Motor neuron (in vitro differentiated cells): ENCODE results near the gene BTBD19. TPM values are rescaled to one million over a fixed set of nuclear protein-coding genes. Genes with fewer than 3 reads are reported as not detected.

Experiments
- ATAC-seq, 8 experiments: fragments of 200-7000 bp; cut with Tn5 transposase; replicated peaks in 6 of 8; 2 replicates each; pipeline ENCODE4 v1.8.0; 2021; ENCODE audit warnings: mild to moderate bottlenecking in 8 of 8, moderate library complexity in 8 of 8
- H3K27ac ChIP-seq, 2 donors: fragments of 250-450 bp; sonication (Bioruptor Pico); 2 replicates each; pipeline ENCODE4 v1.9.0; 2021; ENCODE audit warnings: antibody characterized with exemption in 2 of 2, mild to moderate bottlenecking in 2 of 2, moderate library complexity in 1 of 2
- H3K4me1 ChIP-seq, 2 donors: fragments of 250-450 bp; sonication (Bioruptor Pico); replicated peaks in 1 of 2; 2 replicates each; pipeline ENCODE4 v1.6.1; 2021; ENCODE audit warnings: antibody characterized with exemption in 2 of 2, mild to moderate bottlenecking in 2 of 2, moderate library complexity in 1 of 2
- H3K4me3 ChIP-seq, 5 donors: fragments of 250-450 bp; sonication (Bioruptor Pico); 2 replicates each; pipeline ENCODE4 v1.9.0; 2021; ENCODE audit warnings: antibody characterized with exemption in 5 of 5, mild to moderate bottlenecking in 5 of 5, moderate library complexity in 4 of 5
- WGBS, 10 experiments: fragments of 450-650 bp; shearing (Covaris generic); methylation state at CpG; one replicate each; pipeline ENCODE4 v1.0.0; 2022; 5-methylcytosine and 5-hydroxymethylcytosine counted together
- in situ Hi-C, 9 experiments: fragments of 400-800 bp; cut with MboI; loops; one replicate each; pipeline ENCODE4 v1.15.0; 2021; ENCODE audit warnings: low sequenced_read_pairs in 9 of 9, low pct_unique_long_range_greater_than_20kb in 2 of 9; ENCODE audit not compliant: unreplicated experiment in 9 of 9
- total RNA-seq, 8 experiments: library from RNA; unstranded; fragments of 300-600 nt; gene quantifications; 2 replicates each; pipeline versions ENCODE4 v1.2.3 to v1.2.4, GENCODE V29; 2022

BTBD19 gene
- total RNA-seq, 8 experiments from 2014 or later = 0.60 to 18.5 (median 6.0) TPM

DNA sequence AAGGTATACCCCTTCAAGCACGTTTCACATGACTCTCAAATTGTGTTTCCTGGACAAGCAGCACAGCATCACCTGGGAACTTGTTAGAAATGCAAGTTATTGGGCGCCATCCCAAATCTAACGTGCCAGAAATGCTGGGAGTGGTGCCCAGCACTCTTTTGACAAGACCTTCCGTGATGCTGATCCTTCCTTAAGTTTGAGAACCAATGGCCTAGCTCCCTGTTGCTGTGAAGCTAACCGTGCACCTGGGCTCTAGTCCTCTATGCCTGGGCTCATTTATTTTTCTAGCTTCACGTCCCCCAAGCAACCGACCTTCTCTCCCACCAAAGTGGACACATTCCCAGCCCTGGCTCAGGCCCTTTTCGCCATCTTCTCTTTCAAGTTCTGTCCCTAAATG lies 24.6 kb upstream of the BTBD19 start:
- Histone ChIP-seq H3K4me3 (peak overlapping the region in 1 of 5 donors; percentile 10), H3K4me1 (peaks cover 20 to 28% of the 10 kb centered on the region in 2 donors), H3K27ac (no peak overlapping the region)
- peak in 1 of 8 experiments; percentile 2 for ATAC-seq
- in situ Hi-C loops = no loop called here
- whole genome bisulfite sequencing, 10 experiments = 62 to 92% (median 82%) methylated on average over 2 to 8 of the region's 8 CpGs; no CpG with 5 or more reads in 2 of the 10 experiments

DNA sequence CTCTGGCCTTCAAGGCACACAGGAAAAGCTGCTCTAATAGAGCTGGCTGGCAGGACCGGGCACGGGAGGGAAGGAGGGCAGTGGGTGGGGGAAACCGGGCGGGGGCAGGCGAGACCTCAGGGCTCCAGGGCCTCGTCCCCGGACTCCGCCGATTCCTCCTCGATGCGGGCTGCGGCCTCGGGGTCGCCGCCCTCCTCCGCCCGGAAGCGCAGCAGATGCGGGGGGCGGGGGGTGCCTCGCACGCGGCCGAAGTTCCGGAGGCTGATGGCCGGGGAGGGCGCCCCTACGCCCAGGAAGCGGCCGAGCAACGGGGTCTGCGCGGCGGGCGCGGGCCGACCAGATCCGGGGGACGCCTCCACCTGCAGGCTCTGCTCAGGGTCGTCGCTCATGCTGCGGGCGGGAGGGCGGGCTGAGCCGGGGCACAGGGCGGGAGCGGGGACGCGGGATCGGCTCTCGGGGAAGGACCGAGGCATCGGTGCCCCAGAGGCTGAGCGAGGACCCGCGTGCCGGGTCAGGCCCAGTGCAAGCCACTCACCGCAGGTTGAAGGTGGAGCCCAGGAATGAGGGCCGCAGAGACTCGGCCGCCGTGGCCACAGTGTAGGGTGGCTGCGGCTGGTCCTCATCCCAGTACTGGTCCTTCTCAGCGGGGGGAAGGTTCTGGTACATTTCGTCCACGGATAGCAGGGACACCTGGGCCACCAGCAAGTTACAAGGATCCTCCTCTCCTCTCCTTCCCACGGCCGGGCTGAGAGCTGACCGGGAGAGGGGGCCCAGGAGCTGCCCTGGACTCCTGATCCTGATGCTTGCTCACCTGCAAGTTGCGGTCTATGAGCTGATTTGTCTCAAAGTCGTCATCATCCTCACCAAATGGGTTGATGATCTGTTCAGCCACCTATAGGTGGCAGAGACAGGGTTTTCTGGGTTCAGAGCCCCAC lies 24.0 kb upstream of the BTBD19 start:
- peak; percentile 4 to 42 (median 22) for ATAC-seq
- 0 to 83% (median 40%) methylated on average over 2 to 19 of the region's 71 CpGs; no CpG with 5 or more reads in 4 of the 10 experiments for WGBS, 10 experiments
- Histone ChIP-seq H3K4me3 (peak overlapping the region in 3 of 5 donors; percentile 7 to 16 (median 10)), H3K27ac (no peak overlapping the region), H3K4me1 (peaks cover 20 to 28% of the 10 kb centered on the region in 2 donors)
- in situ Hi-C loops = no loop called here

DNA sequence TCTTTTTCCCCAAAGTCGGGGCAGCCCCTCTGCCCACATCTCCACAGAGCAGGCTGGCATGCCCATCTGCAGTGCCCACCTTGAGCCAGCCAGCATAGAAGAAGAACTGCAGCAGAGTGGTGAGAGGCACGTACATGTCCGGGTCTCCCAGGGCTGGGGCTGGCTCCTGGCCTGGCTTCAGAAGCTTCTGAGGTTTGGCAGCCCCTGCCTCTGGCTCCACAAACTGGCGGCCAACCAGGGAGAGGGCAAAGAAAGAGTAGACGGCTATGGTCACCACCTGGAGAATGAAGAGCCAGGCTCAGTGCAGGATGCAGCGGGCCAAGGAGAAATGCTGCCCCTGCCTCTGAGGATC lies 23.3 kb upstream of the BTBD19 start:
- no peak overlapping the region for H3K4me3 ChIP-seq
- no peak for ATAC-seq

DNA sequence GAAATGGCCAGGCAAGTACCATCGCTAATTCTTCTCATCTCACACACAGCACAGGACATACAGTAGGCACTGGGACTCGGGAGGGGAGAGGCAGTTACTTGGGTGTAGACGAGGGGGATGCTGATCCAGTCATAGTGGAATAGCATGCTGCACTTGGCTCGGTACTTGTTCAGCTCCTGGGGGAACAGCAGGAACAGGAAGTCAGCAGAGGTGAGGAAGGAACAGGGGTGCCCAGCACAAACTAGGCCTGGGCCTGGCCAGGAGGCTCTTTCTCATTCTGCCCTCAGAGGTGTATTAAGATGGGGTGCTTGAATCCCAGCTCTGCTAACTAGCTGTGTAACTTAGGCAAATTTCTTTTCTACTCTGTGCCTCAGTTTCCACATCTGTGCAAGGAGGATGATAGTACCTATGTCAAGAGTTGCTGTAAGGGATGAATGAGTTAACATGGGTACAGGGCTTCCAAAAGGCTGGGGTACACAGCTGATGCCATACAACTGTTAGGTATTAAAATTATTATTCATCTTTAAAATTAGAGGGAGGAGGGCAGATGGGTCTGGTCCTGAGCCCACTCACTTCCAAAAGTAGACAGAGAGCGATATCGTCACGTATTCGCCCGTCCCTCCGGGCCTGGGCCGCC lies 22.7 kb upstream of the BTBD19 start:
- 31 to 80% (median 49%) methylated on average over 2 to 7 of the region's 11 CpGs; no CpG with 5 or more reads in 4 of the 10 experiments for WGBS, 10 experiments
- in situ Hi-C loops = no loop called here
- ATAC-seq = no peak

More for the DNA sequence above, 23.3 kb upstream of the BTBD19 start:
- WGBS, 10 experiments = 67 to 100% (median 100%) methylated on average over 1 to 3 of the region's 6 CpGs; no CpG with 5 or more reads in 6 of the 10 experiments
- peaks cover 20 to 28% of the 10 kb centered on the region in 2 donors for H3K4me1 ChIP-seq
- in situ Hi-C loops = no loop called here
- no peak overlapping the region for H3K27ac ChIP-seq

DNA sequence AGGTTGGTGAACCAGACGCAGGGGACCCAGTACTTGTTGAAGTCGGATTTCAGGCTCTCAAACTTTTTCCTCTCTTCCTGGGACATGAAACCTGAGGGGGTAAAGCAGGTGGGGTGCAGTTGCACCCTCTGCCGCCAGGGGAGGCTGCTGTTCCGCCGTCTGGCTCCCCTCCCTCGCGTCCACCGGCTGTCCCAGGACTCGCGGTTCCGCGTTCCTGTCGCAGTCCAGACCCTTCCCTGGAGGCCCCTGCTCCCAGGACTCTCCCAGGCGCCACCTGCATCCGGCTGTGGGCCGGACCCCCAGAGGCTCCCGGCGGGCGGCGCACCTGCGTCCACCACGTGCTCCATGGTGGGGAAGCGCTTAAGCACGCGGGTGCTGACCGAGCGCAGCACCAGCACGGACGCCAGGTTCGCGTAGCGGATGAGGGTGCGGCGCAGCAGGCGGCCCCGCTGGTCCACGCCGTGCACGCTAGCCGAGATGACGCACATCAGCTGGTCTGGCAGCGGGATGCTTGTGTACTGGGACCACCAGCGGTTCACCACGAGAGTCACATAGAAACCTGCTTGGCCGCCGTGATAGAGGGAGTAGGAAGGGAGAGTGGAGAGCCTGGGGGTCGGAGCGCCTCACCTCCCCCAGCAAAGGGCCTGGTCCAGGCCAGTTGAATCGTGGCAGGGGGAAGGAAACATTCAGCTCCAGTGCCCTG lies 22.0 kb upstream of the BTBD19 start:
- H3K4me1 ChIP-seq = peaks cover 25 to 28% of the 10 kb centered on the region in 2 donors
- peak; percentile 69 to 89 (median 82) for ATAC-seq
- 0 to 67% (median 17%) methylated on average over 1 to 43 of the region's 49 CpGs; no CpG with 5 or more reads in 3 of the 10 experiments for WGBS, 10 experiments
- H3K4me3 ChIP-seq = peak overlapping the region in 4 of 5 donors; percentile 5 to 26 (median 17)
- in situ Hi-C loops = no loop called here
- no peak overlapping the region for H3K27ac ChIP-seq

More for the DNA sequence above, 22.7 kb upstream of the BTBD19 start:
- H3K27ac ChIP-seq = no peak overlapping the region
- H3K4me1 ChIP-seq = peaks cover 20 to 28% of the 10 kb centered on the region in 2 donors
- H3K4me3 ChIP-seq = no peak overlapping the region

- H3K27ac ChIP-seq = no peak overlapping the region
- H3K4me1 ChIP-seq = peaks cover 26 to 28% of the 10 kb centered on the region in 2 donors
- in situ Hi-C loops = no loop called here
- 0 to 100% (median 86%) methylated on average over 1 to 8 of the region's 9 CpGs; no CpG with 5 or more reads in 4 of the 10 experiments for WGBS, 10 experiments
- no peak for ATAC-seq
- H3K4me3 ChIP-seq = no peak overlapping the region
These were observed 21.4 kb upstream of the BTBD19 start for GRCh38 chr1:44786841-44787426.

- in situ Hi-C loops = no loop called here
- no peak overlapping the region for H3K27ac ChIP-seq
- 89 to 100% (median 95%) methylated on average over 1 to 8 of the region's 10 CpGs; no CpG with 5 or more reads in 5 of the 10 experiments for WGBS, 10 experiments
- H3K4me1 ChIP-seq = peaks cover 26 to 28% of the 10 kb centered on the region in 2 donors
- ATAC-seq = no peak
- no peak overlapping the region for H3K4me3 ChIP-seq
These were observed 20.8 kb upstream of the BTBD19 start for GRCh38 chr1:44787506-44787905.

DNA sequence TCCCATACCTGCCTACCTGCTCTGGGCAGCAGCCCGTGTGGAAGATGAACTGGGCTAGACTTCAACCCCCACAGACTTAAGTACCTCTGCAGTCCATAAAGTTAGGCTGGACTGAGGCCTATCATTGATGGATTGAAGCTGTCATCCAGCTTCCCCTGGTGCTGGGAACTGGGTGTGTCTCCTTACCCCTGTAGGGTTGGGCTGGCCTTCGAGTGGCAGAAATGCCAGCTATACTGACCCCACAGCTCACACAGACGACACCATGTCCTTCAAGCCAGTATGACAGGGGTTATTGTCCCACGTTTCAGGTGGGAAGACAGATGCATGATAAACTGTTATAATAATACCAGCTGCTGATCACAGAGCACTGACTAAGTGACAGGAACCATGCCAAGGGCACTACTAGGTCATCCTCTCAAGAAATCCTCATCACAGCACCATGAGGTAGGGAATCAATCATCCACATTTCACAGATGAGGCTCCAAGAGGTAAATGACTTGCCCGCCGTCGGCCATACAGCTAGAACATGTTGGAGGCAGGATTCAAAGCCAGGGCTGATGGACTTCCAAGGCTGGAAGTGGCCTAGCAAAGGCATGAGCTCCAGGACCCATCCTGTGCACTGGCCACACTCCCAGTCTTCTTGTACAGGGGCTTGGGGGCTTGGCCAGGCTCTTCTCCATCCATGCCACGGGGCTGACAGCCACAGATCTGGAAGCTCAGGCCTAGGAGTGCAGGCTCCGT lies 20.0 kb upstream of the BTBD19 start, which contains the start of gene BEST4:
TSS of gene BEST4 (minus strand) at position 51 of the 741 bp plus-strand sequence. CDS start 465 bp downstream, outside the sequence.
- no peak for ATAC-seq
- 40 to 100% (median 78%) methylated on average over 1 to 7 of the region's 9 CpGs; no CpG with 5 or more reads in 2 of the 10 experiments for WGBS, 10 experiments
- Histone ChIP-seq H3K4me3 (no peak within 1 kb of the TSS), H3K4me1 (peaks cover 26 to 28% of the 10 kb centered on the region in 2 donors), H3K27ac (no peak within 1 kb of the TSS)
- in situ Hi-C loops = no loop called here

- no peak overlapping the region for H3K4me3 ChIP-seq
- ATAC-seq = no peak
- WGBS, 10 experiments = 60 to 100% (median 80%) methylated on average over 1 to 4 of the region's 7 CpGs; no CpG with 5 or more reads in 5 of the 10 experiments
- in situ Hi-C loops = no loop called here
- H3K4me1 ChIP-seq = peaks cover 8 to 10% of the 10 kb centered on the region in 2 donors
- no peak overlapping the region for H3K27ac ChIP-seq
These were observed 17.1 kb upstream of the BTBD19 start for GRCh38 chr1:44790968-44791801.

DNA sequence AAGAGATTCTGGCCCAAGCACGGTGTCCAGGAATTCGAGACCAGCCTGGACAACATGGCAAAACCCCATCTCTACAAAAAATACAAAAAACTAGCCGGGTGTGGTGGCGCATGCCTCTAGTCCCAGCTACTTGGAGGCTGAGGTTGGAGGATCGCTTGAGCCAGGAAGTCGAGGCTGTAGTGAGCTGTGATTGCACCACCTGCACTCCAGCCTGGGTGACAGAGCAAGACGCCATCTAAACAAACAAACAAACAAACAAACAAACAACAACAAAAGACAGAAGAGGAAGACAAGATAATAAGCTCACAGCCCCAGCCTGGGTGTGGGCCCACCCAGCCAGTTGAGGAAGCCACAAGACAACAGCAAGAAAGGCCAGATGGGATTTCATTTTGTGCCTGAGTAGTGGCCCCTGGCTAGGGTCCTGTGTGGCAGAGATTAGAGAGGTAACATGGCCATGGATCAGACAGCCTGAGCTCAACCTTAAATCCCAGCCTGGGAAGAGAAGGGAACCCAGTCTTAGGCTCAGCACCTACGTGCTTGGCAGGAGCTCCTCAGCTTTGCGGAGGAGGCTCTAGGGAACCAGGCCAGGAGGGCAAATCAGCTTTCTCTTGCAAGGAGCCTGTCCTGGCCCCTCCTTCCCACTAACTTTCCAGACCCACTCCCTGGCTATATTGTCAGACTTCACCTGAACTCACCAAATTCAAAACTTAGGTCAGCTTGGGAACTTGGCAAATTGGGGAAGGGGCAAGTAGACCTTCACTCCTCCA lies 15.4 kb upstream of the BTBD19 start:
- 62 to 100% (median 89%) methylated on average over 1 to 9 of the region's 9 CpGs; no CpG with 5 or more reads in 3 of the 10 experiments for WGBS, 10 experiments
- Histone ChIP-seq H3K27ac (no peak overlapping the region), H3K4me1 (peaks cover 0 to 6% of the 10 kb centered on the region in 2 donors), H3K4me3 (no peak overlapping the region)
- ATAC-seq = peak in 1 of 8 experiments; percentile 2
- in situ Hi-C loops = no loop called here
